Pancreas (tissue), 10 donors: ENCODE measurements around the gene TTC29. TPM values are rescaled to one million over a fixed set of nuclear protein-coding genes. Genes with fewer than 3 reads are reported as not detected.

Experiments used
- ATAC-seq, 4 donors: fragments of 200-7000 bp; cut with Tn5 transposase; one replicate each; pipeline versions ENCODE4 v1.8.0 to v1.9.1; 2020; ENCODE audit warnings: mild to moderate bottlenecking in 4 of 4, moderate library complexity in 4 of 4
- DNase-seq, 6 donors: peaks; one replicate each; pipeline ENCODE4 v3.0.0-alpha.2; 2020
- FAIRE-seq: peaks from 2 replicates; lab custom pipeline; 2012; peaks lifted over from hg19 to GRCh38; lab: Jason Lieb, UNC
- H3K27ac ChIP-seq, 4 donors: fragments of 200-600 bp; sonication (generic); 1 replicate in 3 of 4; 2 replicates in 1 of 4; pipeline versions ENCODE4 v1.5.0 to v1.8.0; 2020
- H3K27me3 ChIP-seq, 4 donors: fragments of 200-600 bp; one replicate each; pipeline ENCODE4 v1.8.0; 2021
- H3K36me3 ChIP-seq, 3 donors: fragments of 200-600 bp; sonication (generic) in 1 of 3; one replicate each; pipeline versions ENCODE4 v1.5.0 to v1.8.0; 2020 to 2021
- H3K4me1 ChIP-seq, 3 donors: fragments of 200-600 bp; one replicate each; pipeline ENCODE4 v1.8.0; 2021
- H3K4me3 ChIP-seq, 4 donors: fragments of 200-600 bp; sonication (generic) in 2 of 4; one replicate each; pipeline versions ENCODE4 v1.5.0 to v1.8.0; 2020 to 2021
- H3K9me3 ChIP-seq, 4 donors: fragments of 200-600 bp; one replicate each; pipeline ENCODE4 v1.8.0; 2021
- CTCF ChIP-seq, 4 donors: fragments of 200-600 bp; sonication (generic) in 3 of 4; IDR thresholded peaks; one replicate each; pipeline versions ENCODE4 v1.5.0 to v1.8.0; 2021; ENCODE audit warnings: antibody characterized with exemption in 4 of 4
- WGBS, 2 donors: extraction: QIAGEN DNeasy Blood & Tissue Kit; methylation state at CpG; one replicate each; pipeline ENCODE4 v1.1.7; 2013; 5-methylcytosine and 5-hydroxymethylcytosine counted together
- intact Hi-C, 3 donors: fragments of 100-400 bp; cut with DNase I; formaldehyde crosslinking; loops; one replicate each; pipeline versions ENCODE4 v1.11.1 to v1.14.2; 2022
- polyA plus RNA-seq, 2 donors: library from polyadenylated mRNA; stranded (reverse); fragments of 200-250 nt; gene quantifications; one replicate each; pipeline ENCODE4 v1.2.3, GENCODE V29; 2013
- total RNA-seq, 6 donors: library from RNA; stranded (reverse); fragmentation: NEBNext Ultra II Directional in 4 of 6; extraction: Animal tissue kit (Norgen Biotek cat#: 25700) in 4 of 6; gene quantifications; one replicate each; pipeline versions ENCODE4 v1.2.1 to v1.2.4, GENCODE V29; 2021 to 2023
- donor health status: healthy with polysubstance abuse.
- donor health status: DM: no; HTN: no; CAD: no; lungs with moderate emphysema.
- donor health status: DM: no; HTN: no; CAD: no.
- donor health status: control.
- donor health status: control.
- donor health status: Bipolar disorder and iron deficiency.
- donor health status: DM: yes; HTN: yes; CAD: no.
- donor health status: DM: no; HTN: no; CAD: no.
- donor health status: DM: no; HTN: no; CAD: no.
- donor health status: DM: yes; HTN: yes; CAD: no.

TTC29 gene
- total and polyA plus RNA-seq, 8 donors = not detected

GRCh38 chr4:146814750-146815149 lies 130.9 kb downstream of the TTC29 start:
- no peak overlapping the region for H3K27ac ChIP-seq
- FAIRE-seq (no peak), DNase-seq (no peak), ATAC-seq (no peak)
- no peak overlapping the region for H3K4me3 ChIP-seq
- WGBS, 2 donors = 58 to 61% methylated on average over 5 of the region's 5 CpGs
- no peaks in the 10 kb centered on the region for H3K9me3 ChIP-seq
- no peaks in the 10 kb centered on the region for H3K27me3 ChIP-seq
- no peak for TF ChIP-seq CTCF (IDR thresholded peaks at IDR 0.05)
- H3K36me3 ChIP-seq = no peaks in the 10 kb centered on the region
- intact Hi-C loops = no loop called here
- no peaks in the 10 kb centered on the region for H3K4me1 ChIP-seq

- no peak for TF ChIP-seq CTCF (IDR thresholded peaks at IDR 0.05)
- no peak for DNase-seq
- Histone ChIP-seq H3K27me3 (no peaks in the 10 kb centered on the region), H3K36me3 (no peaks in the 10 kb centered on the region), H3K9me3 (no peaks in the 10 kb centered on the region), H3K4me3 (no peak overlapping the region), H3K27ac (no peak overlapping the region), H3K4me1 (no peaks in the 10 kb centered on the region)
- intact Hi-C loops = no loop called here
- no peak for FAIRE-seq
- 23 to 24% methylated on average over 2 of the region's 2 CpGs for WGBS, 2 donors
- ATAC-seq = no peak
These were observed 150.0 kb downstream of the TTC29 start for GRCh38 chr4:146795711-146796110.

- DNase-seq (no peak), ATAC-seq (no peak), FAIRE-seq (no peak)
- no peaks in the 10 kb centered on the region for H3K27me3 ChIP-seq
- intact Hi-C loops = no loop called here
- H3K36me3 ChIP-seq = no peaks in the 10 kb centered on the region
- no peak for TF ChIP-seq CTCF (IDR thresholded peaks at IDR 0.05)
- H3K9me3 ChIP-seq = no peaks in the 10 kb centered on the region
- no peak overlapping the region for H3K4me3 ChIP-seq
- no peaks in the 10 kb centered on the region for H3K4me1 ChIP-seq
- H3K27ac ChIP-seq = no peak overlapping the region
These were observed 151.9 kb downstream of the TTC29 start for GRCh38 chr4:146793727-146794126.

GRCh38 chr4:146791439-146791838 lies 154.2 kb downstream of the TTC29 start:
- Histone ChIP-seq H3K27me3 (no peaks in the 10 kb centered on the region), H3K27ac (no peak overlapping the region), H3K36me3 (no peaks in the 10 kb centered on the region), H3K4me3 (no peak overlapping the region), H3K4me1 (no peaks in the 10 kb centered on the region), H3K9me3 (no peaks in the 10 kb centered on the region)
- no peak for ATAC-seq
- DNase-seq = no peak
- FAIRE-seq = no peak
- intact Hi-C loops = no loop called here
- WGBS, 2 donors = 32 to 51% methylated on average over 1 of the region's 1 CpG
- TF ChIP-seq CTCF (IDR thresholded peaks at IDR 0.05) = no peak

- ATAC-seq (no peak), FAIRE-seq (no peak), DNase-seq (no peak)
- no peak for TF ChIP-seq CTCF (IDR thresholded peaks at IDR 0.05)
- H3K9me3 ChIP-seq = no peaks in the 10 kb centered on the region
- H3K27ac ChIP-seq = no peak overlapping the region
- no peaks in the 10 kb centered on the region for H3K36me3 ChIP-seq
- no peaks in the 10 kb centered on the region for H3K27me3 ChIP-seq
- no peak overlapping the region for H3K4me3 ChIP-seq
- H3K4me1 ChIP-seq = no peaks in the 10 kb centered on the region
- intact Hi-C loops = no loop called here
These were observed 155.1 kb downstream of the TTC29 start for GRCh38 chr4:146790515-146790914.
